Fibroblast of mammary gland (primary cell): ENCODE measurements around the gene TCHH.

ENCODE experiments used
- DNase-seq: peaks from one replicate; pipeline ENCODE4 v3.0.0-alpha.2; 2010; ENCODE audit warnings: low read depth
- H3K4me3 ChIP-seq: 2 replicates; pipeline ENCODE4 v1.5.1; 2011; ENCODE audit warnings: low read depth, mild to moderate bottlenecking, low read length, moderate library complexity; ENCODE audit not compliant: control insufficient read depth
- CTCF ChIP-seq: conservative IDR thresholded peaks from 2 replicates; pipeline ENCODE4 v1.5.1; 2011; ENCODE audit warnings: low read depth, low read length, inconsistent platforms; ENCODE audit not compliant: control insufficient read depth, insufficient read depth

TCHH gene

GRCh38 chr1:152107984-152108881 lies 7.0 kb downstream of the TCHH start:
- TF ChIP-seq CTCF: no peak
- peak; percentile 57 for DNase-seq
- peak overlapping the region; percentile 23 for H3K4me3 ChIP-seq

- peak overlapping the region; percentile 23 for H3K4me3 ChIP-seq
- DNase-seq: no peak
- no peak for TF ChIP-seq CTCF
Observed at GRCh38 chr1:152107031-152107983, 7.9 kb downstream of the TCHH start.

GRCh38 chr1:152104854-152105253 lies 10.4 kb downstream of the TCHH start:
- TF ChIP-seq CTCF: no peak
- no peak overlapping the region for H3K4me3 ChIP-seq
- no peak for DNase-seq

GRCh38 chr1:152096931-152097330 lies 18.3 kb downstream of the TCHH start:
- DNase-seq: no peak
- H3K4me3 ChIP-seq: no peak overlapping the region
- no peak for TF ChIP-seq CTCF

- TF ChIP-seq CTCF: no peak
- DNase-seq: no peak
- no peak within 1 kb of the TSS for H3K4me3 ChIP-seq
Observed at GRCh38 chr1:152089014-152089674, 26.1 kb downstream of the TCHH start, which contains the start of gene TCHHL1. Gene TCHHL1 (minus strand): TSS chr1:152089064. CDS start chr1:152088143, 921 bp downstream.

GRCh38 chr1:152086760-152087159 lies 28.5 kb downstream of the TCHH start:
- DNase-seq: no peak
- no peak for TF ChIP-seq CTCF
- H3K4me3 ChIP-seq: no peak overlapping the region
